Panc1 (cell line): ENCODE results near the gene C4orf33.

Experiments
- POLR2AphosphoS5 ChIP-seq: IDR thresholded peaks from 2 replicates; pipeline ENCODE4 v1.6.1; 2012; ENCODE audit warnings: mild to moderate bottlenecking, low read depth, low read length, moderate library complexity
- SIN3A ChIP-seq: IDR thresholded peaks from 2 replicates; pipeline ENCODE4 v1.6.1; 2012; ENCODE audit warnings: low read depth, mild to moderate bottlenecking, low read length, moderate library complexity, borderline replicate concordance; ENCODE audit not compliant: insufficient read depth
- TCF7L2 ChIP-seq: IDR thresholded peaks from 2 replicates; pipeline ENCODE4 v1.6.1; 2011; ENCODE audit warnings: mild to moderate bottlenecking, low read depth, low read length, inconsistent platforms
- TF ChIP-seq, protein P1 (sequence below): fragments of 450-650 bp; IDR thresholded peaks from 2 replicates; pipeline ENCODE4 v1.5.1; 2017; ENCODE audit warnings: mild to moderate bottlenecking
- TF ChIP-seq, protein P2 (sequence below), 2 experiments: IDR thresholded peaks; 2 replicates each; pipeline ENCODE4 v1.6.1; 2011 to 2012; ENCODE audit warnings: low read depth in 2 of 2, control low read depth in 1 of 2, low read length in 1 of 2, mild to moderate bottlenecking in 1 of 2, moderate library complexity in 1 of 2; ENCODE audit not compliant: insufficient read depth in 1 of 2

- TF ChIP-seq, protein P1, sequence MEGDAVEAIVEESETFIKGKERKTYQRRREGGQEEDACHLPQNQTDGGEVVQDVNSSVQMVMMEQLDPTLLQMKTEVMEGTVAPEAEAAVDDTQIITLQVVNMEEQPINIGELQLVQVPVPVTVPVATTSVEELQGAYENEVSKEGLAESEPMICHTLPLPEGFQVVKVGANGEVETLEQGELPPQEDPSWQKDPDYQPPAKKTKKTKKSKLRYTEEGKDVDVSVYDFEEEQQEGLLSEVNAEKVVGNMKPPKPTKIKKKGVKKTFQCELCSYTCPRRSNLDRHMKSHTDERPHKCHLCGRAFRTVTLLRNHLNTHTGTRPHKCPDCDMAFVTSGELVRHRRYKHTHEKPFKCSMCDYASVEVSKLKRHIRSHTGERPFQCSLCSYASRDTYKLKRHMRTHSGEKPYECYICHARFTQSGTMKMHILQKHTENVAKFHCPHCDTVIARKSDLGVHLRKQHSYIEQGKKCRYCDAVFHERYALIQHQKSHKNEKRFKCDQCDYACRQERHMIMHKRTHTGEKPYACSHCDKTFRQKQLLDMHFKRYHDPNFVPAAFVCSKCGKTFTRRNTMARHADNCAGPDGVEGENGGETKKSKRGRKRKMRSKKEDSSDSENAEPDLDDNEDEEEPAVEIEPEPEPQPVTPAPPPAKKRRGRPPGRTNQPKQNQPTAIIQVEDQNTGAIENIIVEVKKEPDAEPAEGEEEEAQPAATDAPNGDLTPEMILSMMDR = no peak
- TF ChIP-seq POLR2AphosphoS5 = no peak
- TF ChIP-seq, protein P2, sequence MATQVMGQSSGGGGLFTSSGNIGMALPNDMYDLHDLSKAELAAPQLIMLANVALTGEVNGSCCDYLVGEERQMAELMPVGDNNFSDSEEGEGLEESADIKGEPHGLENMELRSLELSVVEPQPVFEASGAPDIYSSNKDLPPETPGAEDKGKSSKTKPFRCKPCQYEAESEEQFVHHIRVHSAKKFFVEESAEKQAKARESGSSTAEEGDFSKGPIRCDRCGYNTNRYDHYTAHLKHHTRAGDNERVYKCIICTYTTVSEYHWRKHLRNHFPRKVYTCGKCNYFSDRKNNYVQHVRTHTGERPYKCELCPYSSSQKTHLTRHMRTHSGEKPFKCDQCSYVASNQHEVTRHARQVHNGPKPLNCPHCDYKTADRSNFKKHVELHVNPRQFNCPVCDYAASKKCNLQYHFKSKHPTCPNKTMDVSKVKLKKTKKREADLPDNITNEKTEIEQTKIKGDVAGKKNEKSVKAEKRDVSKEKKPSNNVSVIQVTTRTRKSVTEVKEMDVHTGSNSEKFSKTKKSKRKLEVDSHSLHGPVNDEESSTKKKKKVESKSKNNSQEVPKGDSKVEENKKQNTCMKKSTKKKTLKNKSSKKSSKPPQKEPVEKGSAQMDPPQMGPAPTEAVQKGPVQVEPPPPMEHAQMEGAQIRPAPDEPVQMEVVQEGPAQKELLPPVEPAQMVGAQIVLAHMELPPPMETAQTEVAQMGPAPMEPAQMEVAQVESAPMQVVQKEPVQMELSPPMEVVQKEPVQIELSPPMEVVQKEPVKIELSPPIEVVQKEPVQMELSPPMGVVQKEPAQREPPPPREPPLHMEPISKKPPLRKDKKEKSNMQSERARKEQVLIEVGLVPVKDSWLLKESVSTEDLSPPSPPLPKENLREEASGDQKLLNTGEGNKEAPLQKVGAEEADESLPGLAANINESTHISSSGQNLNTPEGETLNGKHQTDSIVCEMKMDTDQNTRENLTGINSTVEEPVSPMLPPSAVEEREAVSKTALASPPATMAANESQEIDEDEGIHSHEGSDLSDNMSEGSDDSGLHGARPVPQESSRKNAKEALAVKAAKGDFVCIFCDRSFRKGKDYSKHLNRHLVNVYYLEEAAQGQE (IDR thresholded peaks at IDR 0.05; ENCODE audit: insufficient read depth in 1 of 2, low read depth in 2 of 2, low read length in 1 of 2) = no peak
- no peak for TF ChIP-seq SIN3A
- no peak for TF ChIP-seq TCF7L2
Observed at GRCh38 chr4:129098531-129099001, 2.6 kb downstream of the C4orf33 start.
